Natural killer cell (primary cell): ENCODE data around the gene PLXNA2. TPM values are rescaled to one million over a fixed set of nuclear protein-coding genes. Genes with fewer than 3 reads are reported as not detected.

Experiments used
- ATAC-seq, 3 donors: fragments of 150-1000 bp in 2 of 3; fragments of 200-7000 bp in 1 of 3; cut with Tn5 transposase; 1 replicate in 1 of 3; 2 replicates in 2 of 3; pipeline ENCODE4 v1.10.0; 2021; ENCODE audit warnings: mild to moderate bottlenecking in 2 of 3, moderate library complexity in 2 of 3
- DNase-seq, 2 donors: peaks; one replicate each; pipeline versions ENCODE4 v3.0.0 to v3.0.0-alpha.2; 2013 to 2021; ENCODE audit warnings: mixed read lengths in 1 of 2
- H3K27ac ChIP-seq: one replicate; pipeline ENCODE4 v1.5.1; 2013; ENCODE audit warnings: mild to moderate bottlenecking, low read length
- H3K27me3 ChIP-seq: one replicate; pipeline ENCODE4 v1.6.1; 2013; ENCODE audit warnings: low read length; ENCODE audit not compliant: control insufficient read depth, insufficient read depth
- H3K36me3 ChIP-seq: one replicate; pipeline ENCODE4 v1.6.1; 2013; ENCODE audit warnings: low read length; ENCODE audit not compliant: control insufficient read depth, insufficient read depth
- H3K4me1 ChIP-seq: one replicate; pipeline ENCODE4 v1.6.1; 2013; ENCODE audit warnings: low read length; ENCODE audit not compliant: control insufficient read depth, insufficient read depth
- H3K4me3 ChIP-seq: one replicate; pipeline ENCODE4 v1.5.1; 2013; ENCODE audit warnings: low read length
- H3K9me3 ChIP-seq: one replicate; pipeline ENCODE4 v1.6.1; 2013; ENCODE audit warnings: low read length; ENCODE audit not compliant: control insufficient read depth, insufficient read depth
- H3K27ac Mint-ChIP-seq, 2 donors: one replicate each; pipeline ENCODE4 v1.8.0; 2022; ENCODE audit warnings: mild to moderate bottlenecking in 2 of 2, mixed read lengths in 2 of 2, moderate library complexity in 1 of 2
- H3K27me3 Mint-ChIP-seq, 2 donors: one replicate each; pipeline ENCODE4 v1.8.0; 2022; ENCODE audit warnings: low read depth in 2 of 2, mixed read lengths in 2 of 2
- H3K36me3 Mint-ChIP-seq: one replicate; pipeline ENCODE4 v1.8.0; 2022; ENCODE audit warnings: mixed read lengths
- H3K4me1 Mint-ChIP-seq, 2 donors: one replicate each; pipeline ENCODE4 v1.8.0; 2022; ENCODE audit warnings: mixed read lengths in 2 of 2
- H3K4me3 Mint-ChIP-seq: one replicate; pipeline ENCODE4 v1.8.0; 2022; ENCODE audit warnings: mild to moderate bottlenecking, moderate library complexity, mixed read lengths
- H3K9me3 Mint-ChIP-seq, 2 donors: one replicate each; pipeline ENCODE4 v1.8.0; 2022; ENCODE audit warnings: mixed read lengths in 2 of 2
- CTCF ChIP-seq: fragments of 200-600 bp; IDR thresholded peaks from one replicate; pipeline ENCODE4 v1.8.0; 2022; ENCODE audit warnings: antibody characterized with exemption
- WGBS: methylation state at CpG from one replicate; pipeline ENCODE4 v1.1.7; 2013; ENCODE audit warnings: missing lambda C conversion rate; ENCODE audit not compliant: insufficient coverage; 5-methylcytosine and 5-hydroxymethylcytosine counted together
- intact Hi-C: fragments of 100-400 bp; cut with micrococcal nuclease; formaldehyde crosslinking; loops from one replicate; pipeline ENCODE4 v1.14.2; 2022
- total RNA-seq, 4 donors: library from RNA; stranded (reverse); fragments of 120-200 nt in 1 of 4; gene quantifications; one replicate each; pipeline versions ENCODE4 v1.2.3 to v1.2.4, GENCODE V29; 2013 to 2022

Gene PLXNA2
- total RNA-seq, 3 donors from 2014 or later (not counting 1 experiment from before 2014, with no cell fraction given): 2.8 to 8.4 (median 2.8) TPM

- H3K36me3 Mint-ChIP-seq: no peaks in the 10 kb centered on the region
- DNase-seq (no peak), ATAC-seq (no peak)
- no peak for TF ChIP-seq CTCF
- Histone ChIP-seq H3K4me3 (no peak overlapping the region), H3K27ac (no peak overlapping the region), H3K27me3 (no peaks in the 10 kb centered on the region), H3K36me3 (no peaks in the 10 kb centered on the region), H3K4me1 (no peaks in the 10 kb centered on the region), H3K9me3 (no peaks in the 10 kb centered on the region)
- no peak overlapping the region for H3K4me3 Mint-ChIP-seq
- 44% methylated on average over 7 of the region's 7 CpGs for WGBS
- H3K9me3 Mint-ChIP-seq: no peaks in the 10 kb centered on the region
- intact Hi-C loops: no loop called here
- peaks cover 9 to 15% of the 10 kb centered on the region in 2 donors for H3K27me3 Mint-ChIP-seq
- peaks cover 7 to 11% of the 10 kb centered on the region in 2 donors for H3K4me1 Mint-ChIP-seq
- no peak overlapping the region for H3K27ac Mint-ChIP-seq
Measured at GRCh38 chr1:208187499-208188041, 56.6 kb downstream of the PLXNA2 start.

GRCh38 chr1:208185801-208186231, 58.4 kb downstream of the PLXNA2 start:
- peaks cover 9 to 15% of the 10 kb centered on the region in 2 donors for H3K27me3 Mint-ChIP-seq
- intact Hi-C loops: no loop called here
- TF ChIP-seq CTCF: no peak
- H3K36me3 Mint-ChIP-seq: no peaks in the 10 kb centered on the region
- Histone ChIP-seq H3K36me3 (no peaks in the 10 kb centered on the region), H3K4me3 (no peak overlapping the region), H3K27ac (no peak overlapping the region), H3K27me3 (no peaks in the 10 kb centered on the region), H3K9me3 (no peaks in the 10 kb centered on the region), H3K4me1 (no peaks in the 10 kb centered on the region)
- 83% methylated on average over 1 of the region's 3 CpGs for WGBS
- H3K27ac Mint-ChIP-seq: no peak overlapping the region
- H3K4me3 Mint-ChIP-seq: no peak overlapping the region
- H3K4me1 Mint-ChIP-seq: peaks cover 7 to 11% of the 10 kb centered on the region in 2 donors
- ATAC-seq (no peak), DNase-seq (no peak)
- H3K9me3 Mint-ChIP-seq: no peaks in the 10 kb centered on the region

DNA sequence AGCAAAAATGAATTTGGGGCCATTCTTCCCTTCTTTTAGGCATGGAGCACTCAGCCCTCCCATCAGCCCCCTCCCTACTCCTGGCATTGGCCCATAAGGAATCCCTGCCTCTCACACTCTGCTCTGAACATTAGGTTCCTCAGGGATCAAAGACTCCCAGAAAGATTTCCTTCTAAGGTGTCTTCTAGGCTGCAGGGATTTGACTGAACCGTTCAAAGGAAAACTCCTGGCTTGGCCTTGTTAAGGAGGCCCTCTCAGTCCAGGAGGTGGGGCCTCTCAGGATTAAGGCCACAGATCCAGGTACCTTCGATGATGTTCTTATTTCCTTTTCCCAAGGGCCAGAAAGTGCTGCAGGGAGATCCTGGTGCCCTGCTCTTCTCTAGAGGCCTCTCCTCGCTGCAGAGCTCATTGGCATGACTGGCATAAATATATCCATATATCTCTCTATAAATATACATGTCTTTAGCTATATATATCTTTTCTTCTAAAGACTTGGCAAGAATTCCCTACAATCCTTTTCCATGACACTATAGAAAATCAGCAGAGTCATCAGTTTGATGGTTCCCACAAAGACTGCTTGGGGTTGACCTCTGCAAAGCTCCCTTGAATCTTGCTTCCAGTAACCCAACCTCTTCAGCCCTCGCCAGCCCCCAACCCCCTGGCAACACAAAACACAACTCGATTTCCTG, 59.1 kb downstream of the PLXNA2 start:
- Mint-ChIP-seq H3K36me3 (no peaks in the 10 kb centered on the region), H3K9me3 (no peaks in the 10 kb centered on the region), H3K4me1 (peaks cover 7 to 11% of the 10 kb centered on the region in 2 donors), H3K4me3 (no peak overlapping the region), H3K27me3 (peaks cover 9 to 15% of the 10 kb centered on the region in 2 donors), H3K27ac (no peak overlapping the region)
- Histone ChIP-seq H3K4me3 (no peak overlapping the region), H3K9me3 (no peaks in the 10 kb centered on the region), H3K27me3 (no peaks in the 10 kb centered on the region), H3K27ac (no peak overlapping the region), H3K36me3 (no peaks in the 10 kb centered on the region), H3K4me1 (no peaks in the 10 kb centered on the region)
- intact Hi-C loops: no loop called here
- no peak for ATAC-seq
- TF ChIP-seq CTCF: no peak
- DNase-seq: no peak
- WGBS: 77% methylated on average over 5 of the region's 5 CpGs
